Stimulated activated CD4-positive, alpha-beta T cell treated with anti-CD3 and anti-CD28 coated beads, Interleukin-2, amount 100 ng/mL, for 24 hours (primary cell): ENCODE data around the gene OXNAD1.

Experiments
- DNase-seq, 2 donors: peaks; one replicate each; pipeline ENCODE4 v3.0.0-alpha.2; 2020

OXNAD1 gene

GRCh38 chr3:16248556-16248955 is 16.5 kb upstream of the OXNAD1 start:
- no peak for DNase-seq

- peak in 1 of 2 donors; percentile 33 for DNase-seq
These were observed 15.7 kb upstream of the OXNAD1 start for GRCh38 chr3:16249336-16249735.

- DNase-seq: no peak
These were observed 15.1 kb upstream of the OXNAD1 start for GRCh38 chr3:16249886-16250285.

- DNase-seq: no peak
These were observed 13.5 kb upstream of the OXNAD1 start for GRCh38 chr3:16251316-16252085.

- DNase-seq: no peak
These were observed 12.6 kb upstream of the OXNAD1 start for GRCh38 chr3:16252243-16252978.

- DNase-seq: no peak
These were observed 12.0 kb upstream of the OXNAD1 start for GRCh38 chr3:16252988-16253387.

GRCh38 chr3:16253601-16254000 is 11.4 kb upstream of the OXNAD1 start:
- no peak for DNase-seq

GRCh38 chr3:16254916-16255315 is 10.1 kb upstream of the OXNAD1 start:
- peak in 1 of 2 donors; percentile 9 for DNase-seq

- DNase-seq: no peak
These were observed 9.7 kb upstream of the OXNAD1 start for GRCh38 chr3:16255326-16255725.

GRCh38 chr3:16255726-16256125 is 9.3 kb upstream of the OXNAD1 start:
- DNase-seq: no peak

- DNase-seq: no peak
These were observed 7.7 kb upstream of the OXNAD1 start for GRCh38 chr3:16257309-16257708.

GRCh38 chr3:16258177-16258576 is 6.8 kb upstream of the OXNAD1 start:
- DNase-seq: no peak

GRCh38 chr3:16258866-16259265 is 6.1 kb upstream of the OXNAD1 start:
- no peak for DNase-seq

- no peak for DNase-seq
These were observed 5.0 kb upstream of the OXNAD1 start for GRCh38 chr3:16260046-16260445.

GRCh38 chr3:16262174-16262573 is 2.8 kb upstream of the OXNAD1 start:
- no peak for DNase-seq

- DNase-seq: no peak
These were observed 771 bp upstream of the OXNAD1 start for GRCh38 chr3:16264174-16264707.

- DNase-seq: no peak
These were observed 409 bp downstream of the OXNAD1 start for GRCh38 chr3:16265455-16265786.

GRCh38 chr3:16266714-16267113 is 1.7 kb downstream of the OXNAD1 start:
- no peak for DNase-seq

- DNase-seq: no peak
These were observed 5.8 kb downstream of the OXNAD1 start for GRCh38 chr3:16270855-16271254.

GRCh38 chr3:16272588-16272987 is 7.6 kb downstream of the OXNAD1 start:
- DNase-seq: no peak

GRCh38 chr3:16273867-16274266 is 8.9 kb downstream of the OXNAD1 start:
- no peak for DNase-seq

- DNase-seq: no peak
These were observed 12.5 kb downstream of the OXNAD1 start for GRCh38 chr3:16277471-16277870.

- DNase-seq: no peak
These were observed 14.2 kb downstream of the OXNAD1 start for GRCh38 chr3:16279010-16279801.
